Renal cortical epithelial cell (primary cell): ENCODE results near the gene SLC66A2. TPM values are rescaled to one million over a fixed set of nuclear protein-coding genes. Genes with fewer than 3 reads are reported as not detected.
A peak's percentile ranks its signal among the peaks of the same experiment; 100 is the strongest.

Experiments
- DNase-seq: peaks from one replicate; pipeline ENCODE4 v3.0.0-alpha.2; 2011; ENCODE audit warnings: low read depth
- total RNA-seq: library from RNA; depleted of rRNA; stranded (reverse); fragments of >200 nt; gene quantifications from 2 replicates; pipeline ENCODE4 v1.2.3, GENCODE V29; 2014

Gene SLC66A2
- total RNA-seq, 1 donor from 2014 or later, result 44.7 TPM

GRCh38 chr18:79921984-79922965 lies 29.2 kb downstream of the SLC66A2 start:
- DNase-seq, result no peak

- DNase-seq, result no peak
Measured at GRCh38 chr18:79919089-79919488, 32.4 kb downstream of the SLC66A2 start.

- DNase-seq, result no peak
Measured at GRCh38 chr18:79918615-79919011, 32.8 kb downstream of the SLC66A2 start.

- no peak for DNase-seq
Measured at GRCh38 chr18:79917853-79918614, 33.4 kb downstream of the SLC66A2 start.

- no peak for DNase-seq
Measured at GRCh38 chr18:79917169-79917852, 34.1 kb downstream of the SLC66A2 start.

- DNase-seq, result no peak
Measured at GRCh38 chr18:79916546-79917168, 34.8 kb downstream of the SLC66A2 start.

GRCh38 chr18:79916128-79916494 lies 35.3 kb downstream of the SLC66A2 start:
- DNase-seq, result no peak

- no peak for DNase-seq
Measured at GRCh38 chr18:79915161-79916127, 36.0 kb downstream of the SLC66A2 start.

- no peak for DNase-seq
Measured at GRCh38 chr18:79914614-79915160, 36.8 kb downstream of the SLC66A2 start.

- no peak for DNase-seq
Measured at GRCh38 chr18:79912994-79913831, 38.2 kb downstream of the SLC66A2 start.

- no peak for DNase-seq
Measured at GRCh38 chr18:79912409-79912991, 39.0 kb downstream of the SLC66A2 start.

- no peak for DNase-seq
Measured at GRCh38 chr18:79911344-79912270, 39.8 kb downstream of the SLC66A2 start.

- no peak for DNase-seq
Measured at GRCh38 chr18:79910563-79911343, 40.7 kb downstream of the SLC66A2 start.

- DNase-seq, result no peak
Measured at GRCh38 chr18:79906706-79907105, 44.7 kb downstream of the SLC66A2 start.

- DNase-seq, result no peak
Measured at GRCh38 chr18:79905993-79906392, 45.5 kb downstream of the SLC66A2 start.

GRCh38 chr18:79905389-79905911 lies 46.0 kb downstream of the SLC66A2 start:
- peak; percentile 9 for DNase-seq
